ENCODE data around the gene IBTK.

IBTK gene

GRCh38 chr6:82237013-82237412 lies 10.5 kb downstream of the IBTK start:
- no peak for TF ChIP-seq CTCF (IDR thresholded peaks at IDR 0.05; ENCODE audit: control extremely low read depth, extremely low read depth, low read depth, missing control alignments)
- POLR2A ChIA-PET, result interaction anchor here (0.6 kb wide), 1 partner anchor 16 kb away, joined by 4 read pairs; no protein-coding TSS in a partner anchor
- CTCF ChIA-PET, result interaction anchor here (0.7 to 1.0 kb wide), 2 partner anchors 31 to 35 kb away, joined by 3 read pairs; no protein-coding TSS in a partner anchor
- no peak for DNase-seq (ENCODE audit: extremely low spot score)

- TF ChIP-seq CTCF (IDR thresholded peaks at IDR 0.05; ENCODE audit: control extremely low read depth, extremely low read depth, low read depth, missing control alignments), result no peak
- ChIA-PET POLR2A (no interaction called here), CTCF (no interaction called here)
- peak; percentile 21 for DNase-seq (ENCODE audit: extremely low spot score)
Measured at GRCh38 chr6:82227770-82228169, 19.8 kb downstream of the IBTK start.

- POLR2A ChIA-PET, result interaction anchor here (0.7 kb wide), 1 partner anchor 871 kb away, joined by 3 read pairs; no protein-coding TSS in a partner anchor
- no peak for DNase-seq (ENCODE audit: extremely low spot score)
- CTCF ChIA-PET, result interaction anchor here (1.6 kb wide), 1 partner anchor 9 kb away, joined by 5 read pairs; no protein-coding TSS in a partner anchor
- no peak for TF ChIP-seq CTCF (IDR thresholded peaks at IDR 0.05; ENCODE audit: control extremely low read depth, extremely low read depth, low read depth, missing control alignments)
Measured at GRCh38 chr6:82220167-82220566, 27.4 kb downstream of the IBTK start.

DNA sequence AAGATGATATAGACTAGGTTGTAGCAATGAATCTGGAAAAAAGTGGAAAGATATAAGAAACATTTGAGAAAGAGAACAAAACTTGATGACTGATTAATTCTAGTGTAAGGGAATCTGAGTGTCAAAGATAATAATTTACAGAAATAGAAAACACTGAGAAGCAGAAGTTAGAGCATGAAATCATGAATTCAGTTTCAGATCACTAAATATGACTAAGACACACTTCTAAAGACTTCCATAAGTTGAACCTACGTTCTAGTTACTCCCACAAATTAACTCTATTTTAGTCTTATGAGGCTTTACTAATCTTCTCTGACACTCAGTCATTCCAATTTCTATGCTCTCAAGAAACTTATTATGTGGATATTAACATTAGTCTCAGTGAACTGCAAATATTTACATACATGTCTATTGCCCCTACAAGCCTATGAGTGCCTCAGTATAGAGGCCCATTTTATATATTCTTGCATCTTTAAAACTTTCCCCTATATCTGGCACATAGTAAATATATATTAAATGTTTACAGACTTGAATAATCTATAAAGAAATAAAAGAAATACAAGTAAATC lies 30.4 kb downstream of the IBTK start:
- ChIA-PET POLR2A (no interaction called here), CTCF (no interaction called here)
- TF ChIP-seq CTCF (IDR thresholded peaks at IDR 0.05; ENCODE audit: control extremely low read depth, extremely low read depth, low read depth, missing control alignments), result no peak
- peak; percentile 40 for DNase-seq (ENCODE audit: extremely low spot score)

- TF ChIP-seq CTCF (IDR thresholded peaks at IDR 0.05; ENCODE audit: control extremely low read depth, extremely low read depth, low read depth, missing control alignments), result no peak
- POLR2A ChIA-PET, result no interaction called here
- CTCF ChIA-PET, result no interaction called here
- no peak for DNase-seq (ENCODE audit: extremely low spot score)
Measured at GRCh38 chr6:82216549-82216948, 31.0 kb downstream of the IBTK start.

- ChIA-PET POLR2A (no interaction called here), CTCF (interaction anchor here (1.3 to 2.3 kb wide), 3 partner anchors 8 to 12 kb away, joined by 3 to 8 read pairs (median 3); no protein-coding TSS in a partner anchor)
- TF ChIP-seq CTCF (IDR thresholded peaks at IDR 0.05; ENCODE audit: control extremely low read depth, extremely low read depth, low read depth, missing control alignments), result no peak
- no peak for DNase-seq (ENCODE audit: extremely low spot score)
Measured at GRCh38 chr6:82211326-82211725, 36.2 kb downstream of the IBTK start.

Measured in GM10248 (cell line).